Uterus (tissue), 2 donors: Measurements from ENCODE around the gene ACSS3.

Experiments used
- CTCF ChIP-seq, 4 experiments: fragments of 200-600 bp in 2 of 4; fragments of 450-650 bp in 2 of 4; sonication (generic) in 2 of 4; IDR thresholded peaks; one replicate each; pipeline ENCODE4 v1.5.1; 2016 to 2019; ENCODE audit warnings: antibody characterized with exemption in 4 of 4, mild to moderate bottlenecking in 2 of 4, moderate library complexity in 1 of 4
- POLR2A ChIP-seq, 2 donors: fragments of 450-650 bp; IDR thresholded peaks; one replicate each; pipeline ENCODE4 v1.6.1; 2016; ENCODE audit warnings: antibody characterized with exemption in 2 of 2, mild to moderate bottlenecking in 1 of 2, moderate library complexity in 1 of 2

- TF ChIP-seq CTCF (IDR thresholded peaks at IDR 0.05) = no peak
- no peak for TF ChIP-seq POLR2A (IDR thresholded peaks at IDR 0.05)
Observed at GRCh38 chr12:81084811-81085350, 7.0 kb downstream of the ACSS3 start.
